Activated CD8-positive, alpha-beta memory T cell treated with anti-CD3 and anti-CD28 coated beads, Interleukin-2, amount 50 U/mL, for 48 hours (primary cell): Measurements from ENCODE around the gene VTI1A.
A peak's percentile ranks its signal among the peaks of the same experiment; 100 is the strongest.
"Not testable (repeated sequence)": the region's sequence is repeated elsewhere in the genome, so short reads cannot be mapped to it uniquely, and the experiment has no call there.

Experiments
- DNase-seq: peaks from one replicate; pipeline ENCODE4 v3.0.0-alpha.2; 2020

VTI1A gene

DNA sequence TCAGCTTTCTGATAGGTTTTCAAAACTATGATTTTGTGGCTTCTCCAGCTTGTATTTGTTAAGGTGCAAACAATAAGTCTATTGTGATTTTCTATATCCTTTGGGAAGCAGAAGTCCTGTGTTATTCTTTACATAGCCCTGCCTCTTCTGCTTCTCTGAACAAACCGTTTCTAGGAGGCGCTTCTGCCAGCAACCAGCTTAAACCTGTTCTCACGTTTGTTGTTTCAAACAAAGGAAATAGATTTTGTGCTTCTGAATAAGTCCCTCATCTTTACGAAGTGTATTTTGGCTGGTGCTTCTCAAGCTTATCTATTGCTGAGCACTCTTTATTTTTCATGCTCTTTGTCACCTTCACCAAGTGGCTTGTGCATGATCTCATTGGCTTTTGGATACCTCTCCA lies 61.0 kb downstream of the VTI1A start:
- DNase-seq = no peak

DNA sequence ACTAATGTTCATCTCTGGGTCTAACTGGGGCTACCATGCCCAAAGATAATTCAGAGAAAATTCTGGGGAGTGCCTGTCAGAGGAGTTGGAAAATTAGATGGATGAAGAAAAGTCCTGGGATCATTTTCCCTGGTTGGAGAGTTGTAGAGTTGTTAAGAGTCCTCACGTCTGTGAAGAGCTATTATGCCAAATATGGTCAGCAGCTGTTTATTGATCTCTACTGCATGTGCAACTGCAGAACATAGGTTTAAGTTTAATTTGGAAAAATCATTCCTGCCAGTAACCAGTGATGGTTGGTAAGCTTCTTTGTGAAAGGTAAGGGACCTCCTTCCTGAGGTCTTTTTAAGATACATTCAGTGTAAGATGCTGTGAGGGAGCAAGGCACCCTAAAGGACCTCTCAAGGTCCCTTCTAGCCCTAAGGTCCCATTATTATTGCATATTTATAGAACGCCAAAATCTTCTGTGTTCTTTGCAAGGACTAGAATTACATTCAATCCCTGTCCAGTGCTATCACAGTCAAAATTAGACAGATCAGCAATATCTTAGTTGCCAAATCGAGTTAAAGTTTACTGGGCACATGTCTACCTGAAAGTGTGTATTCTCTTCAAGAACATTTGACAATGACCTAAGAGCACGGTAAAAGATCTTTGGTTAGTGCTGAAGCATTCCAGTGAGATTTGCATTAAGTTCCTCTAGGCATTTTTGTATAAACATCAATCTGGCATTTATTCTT lies 62.7 kb downstream of the VTI1A start:
- DNase-seq = no peak

DNA sequence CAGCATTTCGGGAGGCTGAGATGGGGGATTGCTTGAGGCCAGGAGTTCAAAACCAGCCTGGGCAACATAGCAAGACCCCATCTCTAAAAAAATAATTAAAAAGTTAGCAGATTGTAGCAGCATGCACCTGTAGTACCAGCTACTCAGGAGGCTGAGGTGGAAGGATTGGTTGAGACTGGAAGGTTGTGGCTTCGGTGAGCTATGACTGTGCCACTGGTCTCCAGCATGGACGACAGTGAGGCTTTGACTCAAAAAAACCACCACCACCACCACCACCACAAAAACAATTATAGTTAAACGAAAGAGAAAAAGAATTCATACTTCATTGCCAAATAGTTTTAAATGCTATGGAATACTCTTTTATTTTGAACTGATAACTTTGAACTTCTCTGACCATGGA lies 63.4 kb downstream of the VTI1A start:
- peak; percentile 53 for DNase-seq

DNA sequence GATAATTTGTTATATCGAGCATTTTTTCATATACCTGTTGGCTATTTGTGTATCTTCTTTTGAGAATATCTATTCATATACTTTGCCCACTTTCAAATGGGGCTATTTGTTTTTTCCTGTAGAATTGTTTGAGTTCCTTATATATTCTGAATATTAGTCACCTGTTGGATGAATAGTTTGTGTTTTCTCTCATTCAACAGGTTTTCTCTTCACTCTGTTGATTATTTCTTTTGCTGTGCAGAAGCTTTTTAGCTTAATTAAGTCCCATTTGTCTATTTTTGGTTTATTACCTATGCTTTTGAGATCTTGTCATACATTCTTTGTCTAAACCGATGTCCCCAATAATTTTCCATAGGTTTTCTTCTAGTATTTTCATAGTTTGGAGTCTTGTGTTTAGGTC lies 65.3 kb downstream of the VTI1A start:
- DNase-seq = no peak

DNA sequence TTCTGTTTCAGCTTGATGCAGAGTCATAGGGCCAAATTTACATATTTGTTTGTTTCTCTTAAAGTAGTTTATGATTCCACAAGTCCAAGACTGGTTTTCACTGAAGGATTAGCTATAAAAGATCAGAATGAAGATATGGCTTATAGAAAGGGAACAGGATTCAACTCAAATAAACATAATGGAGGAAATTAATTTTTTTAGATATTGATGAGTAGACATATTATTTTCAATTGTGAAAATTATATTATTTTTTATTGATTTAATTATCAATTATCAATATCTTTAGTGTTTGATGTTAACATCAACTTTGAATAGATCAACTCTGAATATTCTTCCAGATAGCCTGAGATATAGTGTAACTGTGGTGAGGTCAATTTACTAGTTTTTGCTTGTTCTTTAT lies 68.1 kb downstream of the VTI1A start:
- no peak for DNase-seq

DNA sequence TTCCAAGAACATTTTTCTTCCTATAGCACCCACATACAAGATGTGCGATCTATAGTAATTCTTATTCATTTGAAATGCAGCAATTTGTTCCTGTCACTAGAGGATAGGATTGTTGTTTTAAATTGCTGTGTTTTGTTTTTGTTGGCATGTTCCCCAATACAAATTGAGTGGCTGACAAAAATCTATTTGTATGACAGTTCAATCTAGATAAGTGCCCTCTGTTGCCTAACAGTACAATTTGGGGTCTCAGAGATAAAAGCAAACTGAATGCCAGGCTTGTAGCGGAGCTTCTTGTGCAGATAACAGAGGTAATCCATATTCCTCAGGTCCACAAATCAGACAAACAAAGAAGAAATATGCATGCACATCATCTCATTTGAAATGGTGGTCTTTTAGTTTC lies 68.8 kb downstream of the VTI1A start:
- no peak for DNase-seq

DNA sequence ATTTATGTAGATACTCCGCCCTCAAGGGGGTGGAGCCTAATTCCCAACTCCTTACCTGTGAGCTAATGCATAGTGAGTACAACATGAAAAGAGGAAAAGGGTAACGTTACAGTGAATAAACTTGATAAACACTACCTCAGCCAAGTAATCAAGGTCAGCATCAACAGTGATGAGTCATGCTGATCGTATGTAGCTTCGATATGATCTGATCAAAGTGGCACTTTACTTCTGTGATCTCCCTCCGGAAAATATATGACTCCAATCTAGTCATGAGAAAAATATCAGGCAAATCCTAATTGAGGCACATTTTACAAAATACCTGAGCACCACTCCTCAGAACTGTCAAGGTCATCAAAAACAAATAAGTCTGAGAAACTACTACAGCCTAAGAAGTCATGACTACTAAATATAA lies 70.4 kb downstream of the VTI1A start:
- no peak for DNase-seq

DNA sequence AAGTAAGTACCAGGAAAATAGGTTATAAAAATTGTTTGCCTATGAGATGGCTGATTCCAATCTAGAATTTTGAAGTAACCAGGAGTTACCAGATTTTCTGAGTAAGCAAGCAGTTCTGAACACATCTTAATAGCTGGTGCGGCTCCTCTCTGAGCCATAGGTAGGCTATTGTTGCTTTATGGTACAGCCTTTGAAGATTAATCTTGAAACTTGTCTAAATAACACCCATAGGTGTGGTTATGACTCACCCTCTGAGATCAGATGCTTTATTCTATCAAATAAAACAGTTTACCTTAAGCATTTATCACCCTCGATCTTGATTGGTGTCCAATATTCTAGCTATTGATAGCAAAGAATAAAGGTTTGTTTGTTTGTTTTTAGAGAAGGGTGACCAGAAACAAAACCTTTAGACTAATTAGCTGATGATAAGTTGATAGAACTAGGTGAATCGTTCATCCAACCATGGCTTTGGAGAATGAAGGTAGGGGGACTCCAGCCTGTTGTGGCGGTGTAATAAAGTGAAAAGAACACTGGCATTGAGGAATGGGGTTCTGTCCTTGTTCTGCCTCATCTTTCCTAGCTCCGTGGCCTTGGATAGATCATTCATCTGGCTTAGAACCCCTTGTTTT lies 72.2 kb downstream of the VTI1A start:
- no peak for DNase-seq

DNA sequence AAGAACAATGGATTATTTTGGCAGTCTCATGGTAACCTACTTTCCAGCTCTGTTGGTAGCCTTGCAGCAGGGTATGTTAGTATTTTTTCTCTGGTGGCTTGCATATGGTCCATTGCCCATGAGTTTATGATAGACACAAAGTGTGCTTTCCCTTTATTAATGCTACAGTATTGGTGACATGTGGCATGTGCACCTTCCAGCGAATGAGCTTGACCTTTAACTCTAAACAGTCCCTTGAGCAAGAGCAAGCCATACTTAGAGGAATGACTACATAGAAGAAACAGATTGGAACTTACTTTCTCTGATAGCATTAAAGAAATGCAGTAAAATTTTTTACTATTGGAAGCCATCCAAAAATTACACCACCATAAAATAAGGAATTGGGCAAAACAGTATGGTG lies 73.9 kb downstream of the VTI1A start:
- no peak for DNase-seq

DNA sequence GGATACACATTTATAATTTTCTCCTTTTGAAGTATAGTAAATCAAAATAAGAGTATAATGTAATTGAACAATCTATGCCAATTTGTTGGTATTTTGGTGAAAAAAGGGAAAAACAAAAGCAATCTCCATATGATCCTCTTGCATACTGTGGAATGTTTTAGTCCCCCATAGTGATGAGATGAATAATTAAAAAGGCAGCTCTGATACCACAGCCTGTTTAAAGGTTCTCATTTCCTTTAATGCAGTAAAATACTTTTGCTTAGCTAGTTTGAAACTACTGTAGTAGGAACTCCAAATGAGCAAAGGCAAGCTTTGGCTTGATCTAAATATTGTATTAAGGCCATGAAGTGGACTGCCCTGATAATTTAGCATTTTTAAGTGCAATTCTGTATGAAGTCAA lies 77.6 kb downstream of the VTI1A start:
- no peak for DNase-seq

DNA sequence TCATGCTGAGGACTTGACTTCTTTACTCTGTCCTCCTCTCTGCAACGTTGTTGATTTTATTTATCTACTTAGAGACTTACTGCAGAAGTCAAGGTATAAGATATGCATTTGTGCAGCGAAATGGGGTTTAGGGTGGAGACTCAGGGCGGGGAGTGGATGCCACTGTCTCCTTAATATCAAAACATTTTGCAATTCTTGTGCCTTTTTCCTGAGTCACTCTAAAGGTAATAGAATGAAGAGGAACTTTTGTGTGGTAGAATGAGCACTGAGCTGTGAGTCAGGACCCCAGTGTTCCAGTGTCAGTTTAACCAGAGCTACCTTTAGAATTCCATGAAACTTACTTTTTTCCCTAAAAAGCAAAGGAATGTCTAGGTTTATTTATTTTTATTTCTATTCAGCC lies 78.2 kb downstream of the VTI1A start:
- no peak for DNase-seq

DNA sequence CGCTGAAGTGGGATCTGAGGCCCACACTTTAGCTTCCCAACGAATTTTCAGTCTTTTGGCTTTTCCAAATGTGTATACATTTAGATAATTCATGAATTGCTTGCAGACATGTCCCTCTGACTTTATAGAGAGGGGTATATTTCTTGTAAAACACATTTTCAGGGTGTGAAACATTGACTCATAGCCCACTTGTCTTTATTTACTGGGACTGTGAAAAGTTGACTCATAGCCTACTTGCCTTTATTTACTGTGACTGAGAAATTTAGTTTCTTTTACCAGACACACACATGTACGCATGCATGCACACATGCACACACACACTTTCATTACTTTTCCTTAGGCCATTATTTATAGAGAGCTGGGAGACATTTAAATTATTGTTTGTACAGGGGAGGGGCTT lies 79.1 kb downstream of the VTI1A start:
- no peak for DNase-seq

DNA sequence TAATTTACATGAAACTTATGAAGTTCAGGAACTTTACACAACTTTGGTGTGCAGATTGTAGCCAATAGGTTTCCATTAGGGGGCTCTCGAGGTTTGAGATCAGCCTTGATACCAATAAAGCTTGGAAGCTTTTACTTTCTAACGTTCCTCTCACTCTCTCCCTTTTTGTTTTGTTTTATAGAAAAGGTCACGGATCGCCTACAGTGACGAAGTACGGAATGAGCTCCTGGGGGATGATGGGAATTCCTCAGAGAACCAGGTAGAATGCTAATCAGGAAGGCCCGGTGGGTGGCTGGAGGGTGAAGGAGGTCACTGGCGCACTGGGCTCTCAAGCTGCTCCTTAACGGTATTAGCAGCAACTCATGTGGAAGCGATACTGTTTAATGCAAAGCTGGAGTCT lies 79.9 kb downstream of the VTI1A start:
- no peak for DNase-seq

DNA sequence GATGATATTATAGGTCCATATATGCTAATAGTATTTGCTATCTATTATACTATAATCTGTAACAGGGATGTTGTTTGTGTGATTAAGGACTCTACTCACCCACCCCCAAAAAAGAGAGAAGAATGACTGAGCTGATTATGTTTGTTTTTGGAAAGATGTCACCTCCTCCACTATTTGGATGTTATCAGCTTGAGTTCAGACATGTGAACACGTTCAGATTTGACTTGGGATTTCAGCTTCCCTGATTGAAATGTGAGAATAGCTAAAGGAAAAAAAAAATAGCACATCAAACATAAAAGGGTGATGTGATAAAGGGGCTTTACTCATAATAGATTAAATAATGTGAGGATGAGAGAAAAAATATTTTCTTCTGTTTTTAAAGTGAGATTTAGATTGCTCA lies 81.2 kb downstream of the VTI1A start:
- DNase-seq = no peak

DNA sequence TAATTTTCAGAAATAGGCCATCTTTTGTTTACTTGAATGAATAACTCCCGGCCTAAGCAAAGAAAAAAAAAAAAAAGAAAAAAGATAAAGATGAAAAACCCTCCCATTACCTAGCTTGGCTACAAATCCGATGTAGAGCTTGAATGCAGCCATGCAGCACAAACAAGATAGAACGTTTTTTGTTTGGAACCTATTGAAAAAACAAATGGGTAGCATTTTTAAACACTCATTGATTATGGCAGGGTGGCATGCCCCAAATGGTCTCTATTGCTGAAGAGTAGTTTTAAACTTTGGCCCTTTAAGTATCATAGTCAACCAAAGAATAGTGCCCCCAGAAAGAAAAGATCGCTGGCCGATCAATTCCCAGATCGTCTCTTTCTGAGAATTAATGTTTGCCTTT lies 84.4 kb downstream of the VTI1A start:
- no peak for DNase-seq

DNA sequence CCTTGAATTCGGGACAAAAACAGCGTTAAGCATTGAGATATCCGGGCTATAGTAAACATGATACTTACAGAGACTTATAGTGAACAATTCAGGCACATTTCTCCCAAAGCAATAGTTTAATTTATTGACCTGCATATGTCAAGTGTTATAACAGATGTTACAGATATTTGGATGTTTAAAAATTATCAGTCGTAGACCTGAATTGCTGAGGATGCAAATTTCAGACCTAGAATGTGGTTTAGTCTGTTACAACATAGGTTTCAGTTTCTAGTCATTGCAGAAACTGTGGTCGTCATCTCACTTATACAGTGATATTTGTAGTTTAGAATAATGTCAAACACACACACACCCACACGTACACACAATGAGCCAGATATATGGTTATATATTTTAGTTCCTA lies 85.2 kb downstream of the VTI1A start:
- no peak for DNase-seq

DNA sequence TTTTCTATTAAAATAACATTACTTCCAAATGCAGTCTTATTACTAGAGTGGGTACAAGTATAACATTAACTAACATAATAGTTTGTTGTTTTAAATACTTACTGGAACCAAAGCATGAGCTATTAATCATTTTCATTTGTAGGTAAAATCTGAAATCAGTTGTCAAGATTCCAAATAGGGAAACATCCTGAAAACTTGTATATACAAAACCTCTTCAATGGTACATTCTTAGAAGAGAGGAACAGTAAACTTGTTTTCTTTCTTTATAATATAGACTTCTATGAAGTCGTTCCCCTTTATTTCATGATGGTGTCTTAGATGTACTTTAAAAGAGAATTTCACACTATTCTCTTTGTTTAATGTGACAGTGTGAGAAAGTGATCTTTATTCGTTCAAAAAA lies 85.9 kb downstream of the VTI1A start:
- DNase-seq = no peak

DNA sequence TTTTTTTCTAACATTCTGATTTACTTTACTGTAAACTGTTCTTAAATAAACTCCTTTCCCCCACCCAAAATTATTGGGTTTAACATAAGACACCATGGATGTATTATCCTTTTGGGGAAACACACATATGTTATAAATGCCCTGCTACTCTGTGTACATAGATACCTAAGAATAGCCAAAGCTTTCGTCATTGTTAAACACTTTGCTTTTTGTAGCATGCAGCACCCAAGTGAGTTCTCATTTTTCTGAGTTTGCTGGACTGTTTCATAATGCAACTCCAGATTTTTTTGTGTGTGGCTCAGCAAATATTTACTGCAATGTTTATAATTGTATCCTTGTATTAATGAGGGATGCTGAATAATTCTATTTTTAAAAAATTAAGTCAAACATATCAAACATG lies 86.9 kb downstream of the VTI1A start:
- no peak for DNase-seq

DNA sequence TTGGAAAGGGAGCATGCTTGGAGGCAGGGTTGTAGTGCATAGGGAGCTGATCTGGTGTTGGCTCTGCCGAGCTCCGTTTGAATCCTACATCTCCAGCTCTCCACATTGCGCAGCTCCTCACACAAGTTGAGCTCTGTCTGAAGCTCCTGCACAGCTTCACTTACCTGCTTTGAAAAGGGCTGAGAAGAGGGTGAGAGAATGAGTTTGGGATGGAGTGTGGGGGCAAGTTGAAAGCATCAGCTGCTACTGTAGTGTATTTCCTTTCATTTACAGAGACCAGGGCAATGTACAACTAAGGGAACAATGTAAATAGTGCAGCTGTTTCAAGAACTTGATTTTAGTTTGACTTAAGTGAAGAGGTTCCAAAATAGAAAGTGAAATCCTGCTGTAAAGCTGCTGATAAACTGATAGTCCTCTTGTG lies 88.5 kb downstream of the VTI1A start:
- DNase-seq = no peak

DNA sequence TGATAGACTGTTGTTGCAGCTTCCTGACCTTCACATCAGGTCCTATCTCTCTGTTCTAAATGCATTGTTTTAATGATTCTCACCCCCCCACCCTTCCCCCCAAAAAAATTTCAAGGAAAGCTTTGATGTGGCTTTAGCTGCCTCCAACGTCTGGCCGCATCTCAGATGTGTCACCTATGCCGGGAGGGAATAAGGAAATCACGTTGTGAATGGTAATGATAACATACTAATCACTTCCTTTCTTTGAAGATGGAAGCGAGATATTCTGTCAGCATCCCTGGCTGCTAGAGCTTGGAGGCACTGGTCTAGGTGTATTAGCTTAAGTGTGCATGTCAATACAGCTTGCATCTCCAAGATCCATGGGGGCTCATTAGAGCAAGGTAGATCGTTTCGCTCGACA lies 89.6 kb downstream of the VTI1A start:
- DNase-seq = no peak

DNA sequence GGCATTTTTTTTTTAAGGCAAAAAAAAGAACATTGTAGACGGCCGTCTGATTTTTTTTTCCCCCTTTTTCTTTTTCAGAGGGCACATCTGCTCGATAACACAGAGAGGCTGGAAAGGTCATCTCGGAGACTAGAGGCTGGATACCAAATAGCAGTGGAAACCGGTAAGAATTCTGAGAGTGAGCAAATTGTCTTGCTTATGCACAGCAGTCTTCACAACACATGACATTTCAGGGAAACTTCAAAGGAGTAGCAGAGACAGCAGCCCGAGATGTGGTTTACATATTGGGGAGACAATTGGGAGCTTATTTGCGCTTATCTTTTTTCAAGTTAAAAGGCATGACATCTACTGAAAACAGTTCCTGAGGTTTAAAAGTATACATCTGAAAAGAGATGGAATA lies 91.2 kb downstream of the VTI1A start:
- DNase-seq = no peak

DNA sequence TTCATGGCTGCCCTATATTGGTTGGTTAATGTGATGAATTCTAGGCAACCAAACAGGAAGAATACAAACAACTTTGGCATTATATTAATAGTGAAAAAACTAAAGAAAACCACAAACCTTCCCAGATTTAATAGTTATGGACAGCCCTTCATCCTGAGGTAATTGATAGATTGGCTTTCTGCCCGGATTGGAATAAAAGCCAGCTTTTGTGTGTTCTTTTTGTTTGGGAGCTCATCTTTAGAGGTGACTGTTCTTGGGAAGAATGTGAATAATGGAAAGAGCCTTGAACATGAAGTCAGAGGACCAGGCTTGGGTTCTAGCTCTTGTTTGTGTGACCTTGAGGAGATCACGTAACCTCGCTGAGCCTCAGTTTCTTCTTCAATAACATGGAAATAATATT lies 92.3 kb downstream of the VTI1A start:
- no peak for DNase-seq

DNA sequence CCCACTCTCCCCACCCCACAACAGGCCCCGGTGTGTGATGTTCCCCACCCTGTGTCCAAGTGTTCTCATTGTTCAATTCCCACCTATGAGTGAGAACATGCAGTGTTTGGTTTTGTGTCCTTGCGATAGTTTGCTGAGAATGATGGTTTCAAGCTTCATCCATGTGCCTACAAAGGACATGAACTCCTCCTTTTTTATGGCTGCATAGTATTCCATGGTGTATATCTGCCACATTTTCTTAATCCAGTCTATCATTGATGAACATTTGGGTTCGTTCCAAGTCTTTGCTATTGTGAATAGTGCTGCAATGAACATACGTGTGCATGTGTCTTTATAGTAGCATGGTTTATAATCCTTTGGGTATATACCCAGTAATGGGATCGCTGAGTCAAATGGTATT lies 95.8 kb downstream of the VTI1A start:
- DNase-seq = not testable (repeated sequence)

DNA sequence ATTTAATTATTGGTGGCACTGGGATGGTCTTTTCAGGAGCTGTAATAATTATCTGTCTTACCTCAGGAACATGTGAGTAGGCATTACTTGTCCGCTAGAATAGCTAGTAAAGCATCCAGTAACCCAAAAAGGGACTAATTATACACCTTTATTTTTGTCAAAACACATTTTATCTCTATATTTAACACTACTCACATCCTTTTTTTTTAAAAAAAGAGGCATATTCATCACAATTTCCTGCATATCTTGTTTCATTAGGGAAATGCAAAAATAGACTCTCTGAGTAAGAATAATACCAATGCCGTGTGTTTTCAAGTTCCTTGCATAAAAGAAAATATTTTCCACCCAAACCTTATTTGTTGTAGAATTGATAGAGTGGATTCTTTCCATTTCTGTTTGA lies 99.5 kb downstream of the VTI1A start:
- DNase-seq = no peak
